NK-92 treated with Interleukin-12 subunit alpha and Interleukin-12 subunit beta, amount 100 ng/mL, for 24 hours (cell line): ENCODE results near the gene STIMATE.

Source experiments
- DNase-seq: peaks from one replicate; lab custom pipeline; 2025; lab: John Stamatoyannopoulos, UW

STIMATE gene

GRCh38 chr3:52790337-52790736 lies 107.0 kb downstream of the STIMATE start:
- no peak for DNase-seq

- DNase-seq = no peak
These were observed 107.7 kb downstream of the STIMATE start for GRCh38 chr3:52789746-52790040.

GRCh38 chr3:52788890-52789745 lies 108.2 kb downstream of the STIMATE start:
- DNase-seq = no peak

GRCh38 chr3:52787672-52788625 lies 109.4 kb downstream of the STIMATE start:
- DNase-seq = no peak

GRCh38 chr3:52787246-52787645 lies 110.1 kb downstream of the STIMATE start:
- DNase-seq = no peak
